MCF 10A (cell line): ENCODE measurements around the gene MAML1. TPM values are rescaled to one million over a fixed set of nuclear protein-coding genes. Genes with fewer than 3 reads are reported as not detected.

Experiments used
- BruUV-seq: library from RNA; stranded (reverse); fragments of 400-500 nt; replicated peaks from 2 replicates; lab custom pipeline; 2021; lab: Mats Ljungman, UMichigan
- CTCF ChIA-PET: fragments of 300-600 bp; sonication (Branson Sonifier 250); formaldehyde crosslinking; extraction: SDS; loops from one replicate; lab custom pipeline; 2021; ENCODE audit warnings: antibody characterized with exemption, inconsistent platforms; lab: Yijun Ruan, JAX
- POLR2A ChIA-PET: fragments of 300-600, 350-650 bp; sonication (Branson Sonifier 250); formaldehyde crosslinking; extraction: SDS; loops from one replicate; lab custom pipeline; 2020; ENCODE audit warnings: antibody characterized with exemption, inconsistent platforms; lab: Yijun Ruan, JAX
- DNase-seq: peaks from one replicate; pipeline ENCODE4 v3.0.0-alpha.2; 2018; ENCODE audit not compliant: unreplicated experiment
- H3K27ac Mint-ChIP-seq: one replicate; pipeline ENCODE4 v1.8.0; 2022; ENCODE audit warnings: mild to moderate bottlenecking, low read depth, mixed read lengths; ENCODE audit not compliant: unreplicated experiment
- H3K27me3 Mint-ChIP-seq: one replicate; pipeline ENCODE4 v1.8.0; 2022; ENCODE audit warnings: mixed read lengths; ENCODE audit not compliant: insufficient read depth, unreplicated experiment
- H3K36me3 Mint-ChIP-seq: one replicate; pipeline ENCODE4 v1.8.0; 2022; ENCODE audit warnings: mild to moderate bottlenecking, moderate library complexity, mixed read lengths; ENCODE audit not compliant: insufficient read depth, unreplicated experiment
- H3K4me1 Mint-ChIP-seq: one replicate; pipeline ENCODE4 v1.8.0; 2022; ENCODE audit warnings: mixed read lengths; ENCODE audit not compliant: insufficient read depth, unreplicated experiment
- H3K4me3 Mint-ChIP-seq: one replicate; pipeline ENCODE4 v1.8.0; 2022; ENCODE audit warnings: mild to moderate bottlenecking, moderate library complexity, mixed read lengths; ENCODE audit not compliant: unreplicated experiment
- H3K9me3 Mint-ChIP-seq: one replicate; pipeline ENCODE4 v1.8.0; 2022; ENCODE audit warnings: mixed read lengths; ENCODE audit not compliant: unreplicated experiment
- intact Hi-C: fragments of 100-400 bp; cut with micrococcal nuclease; formaldehyde crosslinking; loops from 2 replicates; pipeline ENCODE4 v1.14.1; 2022
- total RNA-seq: library from RNA; stranded (reverse); gene quantifications from 2 replicates; pipeline ENCODE4 v1.2.3, GENCODE V29; 2022
- TF ChIP-seq, protein P1 (sequence below): fragments of 200-600 bp; IDR thresholded peaks from one replicate; pipeline ENCODE4 v1.8.0; 2022; ENCODE audit warnings: antibody characterized with exemption, mild to moderate bottlenecking; ENCODE audit not compliant: unreplicated experiment

The MAML1 gene
- total RNA-seq, 1 experiment from 2014 or later, result 38.4 TPM

DNA sequence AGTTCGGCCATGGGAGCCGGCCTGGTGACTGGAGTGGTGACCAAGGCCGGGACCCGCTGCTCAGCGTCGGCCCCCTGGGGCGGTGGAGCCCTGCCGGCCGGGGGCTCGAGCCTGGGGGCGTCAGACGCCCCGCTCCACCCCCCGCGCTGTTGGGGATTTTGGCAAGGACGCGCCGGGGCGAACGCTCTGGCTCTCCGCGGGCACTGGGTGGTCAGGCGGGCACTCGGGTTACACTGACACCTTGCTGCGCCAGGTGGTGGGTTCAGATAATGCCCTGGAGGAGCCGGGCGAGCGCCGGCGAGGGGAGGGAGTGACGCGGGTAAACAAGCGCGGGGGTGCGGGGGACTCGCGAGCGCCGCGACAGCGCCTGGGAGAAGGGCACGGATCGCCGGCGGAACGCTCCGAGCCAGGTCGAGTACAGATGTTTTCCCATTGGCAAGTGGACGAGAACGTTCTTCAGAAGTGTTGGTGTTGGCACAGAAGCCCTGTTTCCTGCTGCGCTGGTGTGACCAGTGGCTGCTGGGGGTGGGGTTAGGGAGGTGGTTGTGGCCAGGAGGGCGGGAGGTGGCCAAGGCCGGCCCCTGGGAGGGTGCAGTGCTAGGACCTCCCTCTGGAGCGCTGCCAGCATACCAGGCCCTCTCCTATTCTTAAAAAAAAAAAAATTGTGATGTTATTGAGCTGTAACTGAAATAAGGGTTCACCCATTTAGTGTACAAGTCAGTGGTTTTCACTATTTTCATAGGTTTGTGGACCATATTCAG lies 88.9 kb downstream of the MAML1 start:
- Mint-ChIP-seq H3K27me3 (no peaks in the 10 kb centered on the region), H3K4me1 (peaks cover 45% of the 10 kb centered on the region), H3K27ac (peak overlapping the region; percentile 95), H3K4me3 (peak overlapping the region; percentile 94), H3K9me3 (no peaks in the 10 kb centered on the region), H3K36me3 (peaks cover 64% of the 10 kb centered on the region)
- ChIA-PET POLR2A (interaction anchor here (0.5 to 4.0 kb wide), 39 partner anchors 8 to 1027 kb away, joined by 3 to 134 read pairs (median 6); partner anchors contain the start of genes CANX, HNRNPH1, MAML1 and MGAT4B), CTCF (interaction anchor here (0.6 to 1.5 kb wide), 9 partner anchors 7 to 73 kb away, joined by 3 to 5 read pairs (median 3); partner anchors contain the start of gene MRNIP)
- intact Hi-C loops, result loop anchor here (1.0 to 2.0 kb wide), 3 partner anchors 14 to 58 kb away; partner anchors contain the start of gene MRNIP
- peak; percentile 99 for DNase-seq
- TSS peak; percentile 61 for BruUV-seq
- TF ChIP-seq, protein P1, sequence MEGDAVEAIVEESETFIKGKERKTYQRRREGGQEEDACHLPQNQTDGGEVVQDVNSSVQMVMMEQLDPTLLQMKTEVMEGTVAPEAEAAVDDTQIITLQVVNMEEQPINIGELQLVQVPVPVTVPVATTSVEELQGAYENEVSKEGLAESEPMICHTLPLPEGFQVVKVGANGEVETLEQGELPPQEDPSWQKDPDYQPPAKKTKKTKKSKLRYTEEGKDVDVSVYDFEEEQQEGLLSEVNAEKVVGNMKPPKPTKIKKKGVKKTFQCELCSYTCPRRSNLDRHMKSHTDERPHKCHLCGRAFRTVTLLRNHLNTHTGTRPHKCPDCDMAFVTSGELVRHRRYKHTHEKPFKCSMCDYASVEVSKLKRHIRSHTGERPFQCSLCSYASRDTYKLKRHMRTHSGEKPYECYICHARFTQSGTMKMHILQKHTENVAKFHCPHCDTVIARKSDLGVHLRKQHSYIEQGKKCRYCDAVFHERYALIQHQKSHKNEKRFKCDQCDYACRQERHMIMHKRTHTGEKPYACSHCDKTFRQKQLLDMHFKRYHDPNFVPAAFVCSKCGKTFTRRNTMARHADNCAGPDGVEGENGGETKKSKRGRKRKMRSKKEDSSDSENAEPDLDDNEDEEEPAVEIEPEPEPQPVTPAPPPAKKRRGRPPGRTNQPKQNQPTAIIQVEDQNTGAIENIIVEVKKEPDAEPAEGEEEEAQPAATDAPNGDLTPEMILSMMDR, result no peak

DNA sequence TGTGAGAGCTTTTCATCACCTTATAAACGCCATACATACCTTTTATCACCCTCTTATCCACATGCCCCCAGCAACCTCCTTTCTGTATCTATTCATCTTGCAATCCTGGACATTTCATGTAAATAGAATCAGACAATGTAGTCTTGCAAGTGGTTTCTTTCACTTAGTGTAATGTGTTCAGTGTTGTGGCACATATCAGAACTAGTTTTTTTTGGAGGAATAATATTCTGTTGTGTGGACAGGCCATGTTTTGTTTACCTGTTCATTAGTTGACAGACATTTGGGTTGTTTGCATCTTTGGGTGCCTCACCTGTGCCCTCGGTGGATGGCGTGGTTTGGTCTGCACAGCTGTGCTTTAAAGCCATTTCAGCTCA lies 89.4 kb downstream of the MAML1 start:
- POLR2A ChIA-PET, result interaction anchor here (0.5 to 2.2 kb wide), 23 partner anchors 9 to 1026 kb away, joined by 3 to 14 read pairs (median 4); partner anchors contain the start of genes MAML1 and MGAT4B
- no peaks in the 10 kb centered on the region for H3K27me3 Mint-ChIP-seq
- BruUV-seq, result TSS peak; percentile 59
- peak overlapping the region; percentile 94 for H3K4me3 Mint-ChIP-seq
- peaks cover 69% of the 10 kb centered on the region for H3K36me3 Mint-ChIP-seq
- no peaks in the 10 kb centered on the region for H3K9me3 Mint-ChIP-seq
- CTCF ChIA-PET, result interaction anchor here (0.6 to 1.3 kb wide), 8 partner anchors 7 to 73 kb away, joined by 3 to 5 read pairs (median 3); partner anchors contain the start of gene MRNIP
- peaks cover 50% of the 10 kb centered on the region for H3K4me1 Mint-ChIP-seq
- DNase-seq, result no peak
- H3K27ac Mint-ChIP-seq, result peak overlapping the region; percentile 95
- TF ChIP-seq, protein P1, result no peak
- intact Hi-C loops, result no loop called here

DNA sequence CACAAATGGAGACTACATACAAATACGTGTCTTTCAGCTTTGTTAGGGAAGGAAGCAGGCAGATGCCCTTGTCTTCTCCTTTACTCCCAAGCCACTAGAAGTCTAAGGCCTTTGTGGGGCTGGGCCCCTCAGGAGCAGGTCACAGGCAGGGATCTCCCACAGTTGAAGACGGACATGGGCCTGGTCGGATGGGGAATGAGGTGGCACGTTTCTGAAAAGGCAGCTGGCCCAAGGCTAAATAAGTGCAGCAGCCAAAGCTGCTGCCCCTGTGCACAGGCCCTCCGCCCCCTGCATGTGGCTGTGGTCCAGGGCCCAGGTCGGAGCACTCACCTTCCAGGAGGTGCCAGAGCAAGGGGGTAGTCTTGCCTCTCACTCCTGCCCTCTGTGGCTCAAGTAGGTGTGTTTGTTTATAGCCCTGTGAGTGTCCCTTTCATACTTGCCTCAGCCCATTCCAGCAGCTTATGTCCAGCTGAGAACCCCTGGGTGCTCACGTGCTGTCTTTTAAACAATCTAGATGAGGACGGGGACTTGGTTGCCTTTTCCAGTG lies 89.9 kb downstream of the MAML1 start:
- intact Hi-C loops, result no loop called here
- Mint-ChIP-seq H3K9me3 (no peaks in the 10 kb centered on the region), H3K36me3 (peaks cover 74% of the 10 kb centered on the region), H3K27ac (peak overlapping the region; percentile 95), H3K4me3 (peak overlapping the region; percentile 94), H3K27me3 (no peaks in the 10 kb centered on the region), H3K4me1 (peaks cover 50% of the 10 kb centered on the region)
- DNase-seq, result no peak
- POLR2A ChIA-PET, result interaction anchor here (0.6 to 2.2 kb wide), 23 partner anchors 8 to 1026 kb away, joined by 3 to 14 read pairs (median 4); partner anchors contain the start of genes CANX, MAML1 and MGAT4B
- TF ChIP-seq, protein P1, result no peak
- CTCF ChIA-PET, result interaction anchor here (0.5 to 1.5 kb wide), 10 partner anchors 8 to 135 kb away, joined by 3 to 5 read pairs (median 3); partner anchors contain the start of gene MRNIP
- no TSS peak for BruUV-seq
